Trophoblast cell (in vitro differentiated cells and primary cell): ENCODE results near the gene SIRPB1.
A peak's percentile ranks its signal among the peaks of the same experiment; 100 is the strongest.

Experiments used
- DNase-seq, 2 donors: peaks; one replicate each; pipeline ENCODE4 v3.0.0-alpha.2; 2016
- H2AFZ ChIP-seq: 2 replicates; pipeline ENCODE4 v1.6.1; 2013; ENCODE audit warnings: low read length, moderate library complexity, mild to moderate bottlenecking; ENCODE audit not compliant: insufficient read depth, poor library complexity
- H2AK5ac ChIP-seq: 2 replicates; pipeline ENCODE4 v1.6.1; 2013; ENCODE audit warnings: mild to moderate bottlenecking, low read length
- H2BK120ac ChIP-seq: 2 replicates; pipeline ENCODE4 v1.6.1; 2013; ENCODE audit warnings: low read length, mild to moderate bottlenecking, moderate library complexity; ENCODE audit not compliant: insufficient read depth, poor library complexity
- H2BK12ac ChIP-seq: 2 replicates; pipeline ENCODE4 v1.6.1; 2013; ENCODE audit warnings: mild to moderate bottlenecking, low read length, moderate library complexity
- H2BK5ac ChIP-seq: 2 replicates; pipeline ENCODE4 v1.6.1; 2013; ENCODE audit warnings: low read length, low read depth, moderate library complexity, mild to moderate bottlenecking; ENCODE audit not compliant: poor library complexity
- H3K14ac ChIP-seq: 2 replicates; pipeline ENCODE4 v1.6.1; 2013; ENCODE audit warnings: mild to moderate bottlenecking, low read length
- H3K18ac ChIP-seq: 2 replicates; pipeline ENCODE4 v1.6.1; 2013; ENCODE audit warnings: mild to moderate bottlenecking, low read length
- H3K23ac ChIP-seq: 2 replicates; pipeline ENCODE4 v1.6.1; 2013; ENCODE audit warnings: low read length
- H3K27ac ChIP-seq: 2 replicates; pipeline ENCODE4 v1.5.1; 2013; ENCODE audit warnings: low read depth, mild to moderate bottlenecking, inconsistent platforms, low read length, moderate library complexity
- H3K27me3 ChIP-seq: 2 replicates; pipeline ENCODE4 v1.6.1; 2013; ENCODE audit warnings: inconsistent platforms, mild to moderate bottlenecking, low read length, moderate library complexity; ENCODE audit not compliant: insufficient read depth
- H3K36me3 ChIP-seq, 2 experiments: 1 replicate in 1 of 2; 2 replicates in 1 of 2; pipeline ENCODE4 v1.6.1; 2013; ENCODE audit warnings: low read length in 2 of 2, mild to moderate bottlenecking in 2 of 2, moderate library complexity in 1 of 2; ENCODE audit not compliant: insufficient read depth in 2 of 2, control insufficient read depth in 1 of 2
- H3K4ac ChIP-seq: 2 replicates; pipeline ENCODE4 v1.6.1; 2013; ENCODE audit warnings: low read depth, mild to moderate bottlenecking, low read length, moderate library complexity
- H3K4me1 ChIP-seq, 2 experiments: 1 replicate in 1 of 2; 2 replicates in 1 of 2; pipeline ENCODE4 v1.6.1; 2013; ENCODE audit warnings: low read length in 2 of 2, mild to moderate bottlenecking in 2 of 2, moderate library complexity in 1 of 2; ENCODE audit not compliant: insufficient read depth in 2 of 2, control insufficient read depth in 1 of 2
- H3K4me2 ChIP-seq: 2 replicates; pipeline ENCODE4 v1.6.1; 2013; ENCODE audit warnings: inconsistent platforms, mild to moderate bottlenecking, low read length, moderate library complexity
- H3K4me3 ChIP-seq: 2 replicates; pipeline ENCODE4 v1.5.1; 2013; ENCODE audit warnings: mild to moderate bottlenecking, low read depth, low read length, inconsistent platforms
- H3K79me1 ChIP-seq: one replicate; pipeline ENCODE4 v1.6.1; 2013; ENCODE audit warnings: low read length
- H3K79me2 ChIP-seq: 2 replicates; pipeline ENCODE4 v1.6.1; 2013; ENCODE audit warnings: low read length, mild to moderate bottlenecking; ENCODE audit not compliant: control insufficient read depth, insufficient read depth, poor library complexity
- H3K9ac ChIP-seq: 2 replicates; pipeline ENCODE4 v1.6.1; 2013; ENCODE audit warnings: mild to moderate bottlenecking, low read length
- H3K9me3 ChIP-seq: 2 replicates; pipeline ENCODE4 v1.6.1; 2013; ENCODE audit warnings: low read depth, mild to moderate bottlenecking, control low read depth, inconsistent platforms, low read length; ENCODE audit not compliant: insufficient read depth
- H4K12ac ChIP-seq: 2 replicates; pipeline ENCODE4 v1.6.1; 2013; ENCODE audit warnings: low read depth, mild to moderate bottlenecking, low read length, moderate library complexity
- H4K8ac ChIP-seq: 2 replicates; pipeline ENCODE4 v1.6.1; 2013; ENCODE audit warnings: low read depth, mild to moderate bottlenecking, low read length, moderate library complexity
- H4K91ac ChIP-seq: one replicate; pipeline ENCODE4 v1.6.1; 2013; ENCODE audit warnings: low read depth, mild to moderate bottlenecking, low read length, moderate library complexity
- WGBS: extraction: QIAGEN DNeasy Blood & Tissue Kit; methylation state at CpG from one replicate; pipeline ENCODE4 v1.1.7; 2013; ENCODE audit warnings: missing lambda C conversion rate; ENCODE audit not compliant: insufficient read length, insufficient coverage; ENCODE audit errors: extremely low coverage; 5-methylcytosine and 5-hydroxymethylcytosine counted together

SIRPB1 gene

GRCh38 chr20:1623501-1624205 lies 3.8 kb upstream of the SIRPB1 start:
- peak in 1 of 2 donors; percentile 4 for DNase-seq
- Histone ChIP-seq H4K12ac (no peak overlapping the region), H3K27me3 (no peaks in the 10 kb centered on the region), H3K4me3 (no peak overlapping the region), H3K36me3 (no peaks in the 10 kb centered on the region), H3K9me3 (peaks cover 4% of the 10 kb centered on the region), H4K91ac (no peak overlapping the region), H2AFZ (no peak overlapping the region), H4K8ac (no peak overlapping the region), H3K23ac (no peak overlapping the region), H3K79me1 (no peaks in the 10 kb centered on the region), H3K27ac (no peak overlapping the region), H3K14ac (no peak overlapping the region), H2BK120ac (no peak overlapping the region), H3K9ac (no peak overlapping the region), H3K18ac (no peak overlapping the region), H3K79me2 (no peaks in the 10 kb centered on the region), H3K4me1 (no peaks in the 10 kb centered on the region), H3K4ac (no peak overlapping the region), H2BK12ac (no peak overlapping the region), H3K4me2 (no peak overlapping the region), H2BK5ac (no peak overlapping the region), H2AK5ac (no peak overlapping the region)
- no CpG with 5 or more reads among the region's 14 CpGs for WGBS

- H3K36me3 ChIP-seq, result no peaks in the 10 kb centered on the region
- no CpG with 5 or more reads among the region's 1 CpG for WGBS
- no peak overlapping the region for H2BK12ac ChIP-seq
- no peak overlapping the region for H3K23ac ChIP-seq
- no peak overlapping the region for H2BK120ac ChIP-seq
- H4K91ac ChIP-seq, result no peak overlapping the region
- H4K12ac ChIP-seq, result no peak overlapping the region
- peak in 1 of 2 donors; percentile 0 for DNase-seq
- H3K4ac ChIP-seq, result no peak overlapping the region
- no peak overlapping the region for H3K27ac ChIP-seq
- no peak overlapping the region for H2AK5ac ChIP-seq
- no peak overlapping the region for H2BK5ac ChIP-seq
- H3K79me1 ChIP-seq, result no peaks in the 10 kb centered on the region
- H3K4me3 ChIP-seq, result no peak overlapping the region
- no peak overlapping the region for H2AFZ ChIP-seq
- no peak overlapping the region for H3K4me2 ChIP-seq
- H4K8ac ChIP-seq, result no peak overlapping the region
- no peaks in the 10 kb centered on the region for H3K27me3 ChIP-seq
- no peak overlapping the region for H3K18ac ChIP-seq
- no peak overlapping the region for H3K9ac ChIP-seq
- H3K14ac ChIP-seq, result no peak overlapping the region
- H3K79me2 ChIP-seq, result no peaks in the 10 kb centered on the region
- no peaks in the 10 kb centered on the region for H3K4me1 ChIP-seq
- H3K9me3 ChIP-seq, result peaks cover 4% of the 10 kb centered on the region
Observed at GRCh38 chr20:1622450-1622849, 2.6 kb upstream of the SIRPB1 start.

- Histone ChIP-seq H4K91ac (no peak overlapping the region), H3K4me1 (no peaks in the 10 kb centered on the region), H3K36me3 (no peaks in the 10 kb centered on the region), H3K4ac (no peak overlapping the region), H3K79me1 (no peaks in the 10 kb centered on the region), H2AK5ac (no peak overlapping the region), H2BK5ac (no peak overlapping the region), H3K9ac (no peak overlapping the region), H3K4me3 (no peak overlapping the region), H4K8ac (no peak overlapping the region), H2BK12ac (no peak overlapping the region), H3K18ac (no peak overlapping the region), H2BK120ac (no peak overlapping the region), H3K4me2 (no peak overlapping the region), H3K14ac (no peak overlapping the region), H3K9me3 (peaks cover 4% of the 10 kb centered on the region), H3K23ac (no peak overlapping the region), H3K27me3 (no peaks in the 10 kb centered on the region), H3K79me2 (no peaks in the 10 kb centered on the region), H3K27ac (no peak overlapping the region), H4K12ac (no peak overlapping the region), H2AFZ (no peak overlapping the region)
- no CpG with 5 or more reads among the region's 1 CpG for WGBS
- DNase-seq, result no peak
Observed at GRCh38 chr20:1621316-1621715, 1.5 kb upstream of the SIRPB1 start.

- Histone ChIP-seq H3K14ac (no peak overlapping the region), H3K23ac (no peak overlapping the region), H2AFZ (no peak overlapping the region), H3K27ac (no peak overlapping the region), H3K4me1 (no peaks in the 10 kb centered on the region), H3K4me2 (no peak overlapping the region), H2AK5ac (no peak overlapping the region), H3K4ac (no peak overlapping the region), H3K18ac (no peak overlapping the region), H3K9me3 (peaks cover 4% of the 10 kb centered on the region), H3K9ac (no peak overlapping the region), H4K8ac (no peak overlapping the region), H3K4me3 (peak overlapping the region; percentile 18), H2BK120ac (no peak overlapping the region), H3K79me2 (no peaks in the 10 kb centered on the region), H4K91ac (no peak overlapping the region), H2BK5ac (no peak overlapping the region), H4K12ac (no peak overlapping the region), H2BK12ac (no peak overlapping the region), H3K36me3 (no peaks in the 10 kb centered on the region), H3K27me3 (no peaks in the 10 kb centered on the region), H3K79me1 (no peaks in the 10 kb centered on the region)
- peak in 1 of 2 donors; percentile 0 for DNase-seq
Observed at GRCh38 chr20:1618954-1619540, 762 bp downstream of the SIRPB1 start.
